GM21786 (cell line): ENCODE data around the gene MAN2A1.

Experiments
- ATAC-seq: cut with Tn5 transposase; IDR thresholded peaks from one replicate; pipeline ENCODE4 v1.9.1; 2021; ENCODE audit not compliant: unreplicated experiment

MAN2A1 gene

GRCh38 chr5:109678447-109678846 is 11.3 kb upstream of the MAN2A1 start:
- no peak for ATAC-seq

GRCh38 chr5:109681763-109682162 is 8.0 kb upstream of the MAN2A1 start:
- ATAC-seq: no peak

DNA sequence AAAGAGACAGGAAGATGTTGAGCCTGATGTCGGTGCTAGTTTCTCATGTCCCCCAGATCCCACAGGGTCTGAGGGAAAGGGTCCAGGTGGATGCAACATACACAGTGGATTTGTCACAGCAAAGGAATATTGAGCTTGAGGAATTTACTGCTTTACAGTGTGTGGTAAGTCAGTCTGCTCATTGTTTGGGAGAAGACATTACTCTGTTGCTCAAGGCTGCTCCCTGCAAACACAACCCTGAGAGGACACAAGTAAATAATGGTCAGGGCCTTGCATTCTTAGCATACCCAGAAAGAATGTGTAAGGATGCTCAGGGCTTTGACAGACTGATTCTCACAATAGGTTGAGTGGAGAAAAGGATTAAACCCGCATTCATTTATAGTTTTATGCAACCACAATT is 7.3 kb upstream of the MAN2A1 start:
- no peak for ATAC-seq

GRCh38 chr5:109685916-109686315 is 3.8 kb upstream of the MAN2A1 start:
- no peak for ATAC-seq

DNA sequence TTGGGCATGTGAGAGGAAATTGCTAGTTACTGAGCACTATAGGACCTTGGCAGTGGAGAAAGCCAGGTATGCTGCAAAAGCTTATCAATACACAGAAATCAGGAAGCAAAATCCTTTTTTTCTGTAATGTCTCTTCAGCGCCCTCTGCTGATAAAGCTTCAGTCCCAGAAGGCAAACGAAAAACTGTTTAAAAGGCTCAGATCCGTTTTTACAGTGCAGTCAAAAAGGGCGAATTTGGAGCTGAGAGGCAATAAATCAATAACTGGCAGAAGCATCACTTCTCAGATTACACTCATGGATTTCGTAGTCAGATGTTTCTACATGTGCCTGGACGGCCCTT is 1.1 kb upstream of the MAN2A1 start:
- no peak for ATAC-seq

- peak; percentile 71 for ATAC-seq
Measured at GRCh38 chr5:109688970-109689739, 572 bp upstream of the MAN2A1 start.

DNA sequence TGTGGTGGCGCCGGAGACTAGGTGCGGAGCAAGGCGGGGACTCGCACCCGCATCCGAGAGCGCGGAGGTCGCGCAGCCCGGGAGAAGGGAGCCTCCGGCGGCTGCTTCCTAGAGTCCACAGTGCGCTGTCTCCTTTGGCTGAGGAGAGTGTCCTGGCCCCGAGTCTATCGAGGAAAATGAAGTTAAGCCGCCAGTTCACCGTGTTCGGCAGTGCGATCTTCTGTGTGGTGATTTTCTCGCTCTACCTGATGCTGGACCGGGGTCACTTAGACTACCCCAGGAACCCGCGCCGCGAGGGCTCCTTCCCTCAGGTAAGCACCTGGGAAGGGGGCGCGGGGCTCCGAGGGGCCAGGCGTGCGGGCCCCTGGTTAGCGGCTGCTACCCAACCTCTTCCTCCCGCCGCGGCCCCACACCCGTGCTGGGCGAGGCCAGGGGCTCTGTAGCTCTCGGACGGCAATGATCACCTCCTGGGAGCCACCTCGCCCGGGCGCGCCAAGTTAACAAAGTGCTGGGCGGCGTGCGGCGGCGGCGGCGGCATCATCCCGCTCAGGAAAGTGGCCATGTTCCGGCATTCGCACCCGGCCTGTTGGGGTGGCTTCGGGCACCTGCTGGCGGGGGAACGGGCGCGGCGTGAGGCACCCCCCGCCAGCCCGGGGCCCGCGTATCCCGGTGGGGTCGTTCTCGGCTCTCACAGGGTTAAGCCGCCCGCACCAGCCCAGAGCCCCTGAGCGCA is 681 bp downstream of the MAN2A1 start:
- peak; percentile 1 for ATAC-seq

DNA sequence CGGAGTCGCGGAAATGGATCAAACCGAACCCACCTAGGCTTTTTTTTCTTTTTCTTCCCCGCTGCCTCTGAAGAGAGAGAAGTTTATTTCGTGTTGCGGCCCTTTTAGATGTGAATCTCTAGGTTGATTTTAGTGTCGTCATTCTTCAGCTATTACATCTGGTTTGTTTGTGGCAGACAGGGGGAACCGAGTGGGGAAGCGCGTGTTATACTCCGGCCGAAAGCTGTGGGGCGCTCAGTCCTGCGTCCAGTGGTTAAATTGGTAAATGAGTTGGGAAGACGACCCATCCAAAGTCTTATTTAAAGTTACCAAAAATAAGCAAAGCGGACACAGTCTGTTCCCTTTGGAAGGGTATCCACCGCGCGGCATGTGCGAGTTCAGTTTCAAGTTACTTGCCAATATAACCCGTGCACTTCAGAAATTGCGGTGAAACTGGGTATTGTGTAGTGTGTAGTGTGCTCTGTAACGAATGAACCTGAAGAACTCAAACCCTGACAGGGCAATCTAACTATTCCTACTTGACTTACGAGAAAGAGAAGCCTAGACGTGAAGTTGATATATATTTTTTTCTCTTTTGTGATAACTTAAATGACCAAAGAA is 1.3 kb downstream of the MAN2A1 start:
- peak; percentile 20 for ATAC-seq

GRCh38 chr5:109691996-109692395 is 2.3 kb downstream of the MAN2A1 start:
- ATAC-seq: no peak

DNA sequence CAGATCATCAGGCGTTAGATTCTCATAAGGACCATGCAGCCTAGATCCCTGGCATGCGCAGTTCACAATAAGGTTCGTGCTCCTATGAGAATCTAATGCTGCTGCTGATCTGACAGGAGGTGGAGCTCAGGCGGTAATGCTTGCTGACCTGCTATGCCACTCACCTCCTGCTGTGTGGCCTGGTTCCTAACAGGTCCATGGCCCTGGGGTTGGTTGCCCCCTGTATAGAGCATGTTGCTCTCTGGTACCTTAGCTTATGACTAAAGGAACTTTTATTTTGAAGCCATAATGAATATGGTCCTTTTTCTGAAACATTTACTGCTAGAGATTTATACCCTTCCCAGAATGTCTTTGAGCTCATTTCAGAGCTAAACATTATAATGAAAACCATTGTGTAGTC is 3.1 kb downstream of the MAN2A1 start:
- no peak for ATAC-seq

DNA sequence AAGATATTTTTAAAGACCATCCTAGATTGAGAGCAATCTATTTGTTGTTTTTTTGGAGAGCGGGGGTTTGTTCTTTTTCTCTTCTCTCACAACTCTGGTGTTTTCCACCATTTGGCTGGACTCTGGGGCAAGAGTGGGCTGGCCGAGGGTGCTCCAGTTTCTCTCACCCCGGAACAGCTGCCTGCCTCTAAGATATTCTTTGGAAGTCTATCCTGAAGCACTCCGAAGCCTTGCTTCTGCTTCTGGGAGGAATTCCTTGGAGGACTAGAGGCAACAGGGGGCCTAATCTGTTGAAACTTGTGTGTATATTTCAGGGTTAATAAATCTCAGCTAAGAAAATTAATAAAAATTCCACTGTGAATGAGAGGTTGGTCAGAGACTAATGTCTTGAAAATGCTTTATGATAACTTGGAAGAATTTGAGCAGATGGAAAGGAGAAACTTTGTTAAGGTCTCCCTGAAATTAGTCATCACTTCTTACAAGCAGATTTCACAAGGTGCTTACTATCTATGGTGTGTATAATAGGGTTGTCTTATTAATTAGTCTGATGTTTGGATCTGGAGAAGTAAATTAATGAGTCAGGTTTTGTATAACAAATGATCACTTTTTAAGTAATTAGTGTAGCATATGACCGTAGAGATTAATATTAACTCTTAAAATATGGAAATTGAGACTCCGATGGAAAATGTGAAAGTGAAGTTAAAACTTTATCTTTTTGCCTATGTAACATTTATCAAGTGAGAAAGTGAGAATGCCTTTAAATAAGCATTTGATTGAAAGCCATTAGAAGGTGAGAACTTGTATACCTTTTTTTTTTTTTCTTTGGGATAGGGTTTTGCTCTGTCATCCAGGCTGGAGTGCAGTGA is 4.0 kb downstream of the MAN2A1 start:
- no peak for ATAC-seq

GRCh38 chr5:109694451-109694891 is 4.7 kb downstream of the MAN2A1 start:
- no peak for ATAC-seq

GRCh38 chr5:109695005-109695926 is 5.5 kb downstream of the MAN2A1 start:
- ATAC-seq: peak; percentile 52

DNA sequence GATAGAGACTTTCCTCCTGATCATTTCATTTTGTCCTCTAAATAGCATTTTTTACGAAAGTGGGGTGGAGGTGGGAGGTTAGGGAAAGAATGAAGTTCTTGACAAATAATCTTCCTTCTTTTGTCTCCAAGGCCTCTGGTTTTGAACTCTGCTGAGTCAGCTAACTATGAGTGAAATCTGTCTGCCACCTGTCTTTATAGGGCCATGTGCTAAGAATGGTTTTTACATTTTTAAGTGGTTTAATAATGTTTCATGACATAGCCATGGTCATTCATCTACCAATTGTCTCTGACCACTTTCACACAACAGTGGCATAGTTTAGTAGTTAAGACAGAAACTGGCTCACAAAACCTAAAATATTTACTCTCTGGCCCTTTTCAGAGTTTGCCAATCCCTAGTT is 7.6 kb downstream of the MAN2A1 start:
- ATAC-seq: no peak

DNA sequence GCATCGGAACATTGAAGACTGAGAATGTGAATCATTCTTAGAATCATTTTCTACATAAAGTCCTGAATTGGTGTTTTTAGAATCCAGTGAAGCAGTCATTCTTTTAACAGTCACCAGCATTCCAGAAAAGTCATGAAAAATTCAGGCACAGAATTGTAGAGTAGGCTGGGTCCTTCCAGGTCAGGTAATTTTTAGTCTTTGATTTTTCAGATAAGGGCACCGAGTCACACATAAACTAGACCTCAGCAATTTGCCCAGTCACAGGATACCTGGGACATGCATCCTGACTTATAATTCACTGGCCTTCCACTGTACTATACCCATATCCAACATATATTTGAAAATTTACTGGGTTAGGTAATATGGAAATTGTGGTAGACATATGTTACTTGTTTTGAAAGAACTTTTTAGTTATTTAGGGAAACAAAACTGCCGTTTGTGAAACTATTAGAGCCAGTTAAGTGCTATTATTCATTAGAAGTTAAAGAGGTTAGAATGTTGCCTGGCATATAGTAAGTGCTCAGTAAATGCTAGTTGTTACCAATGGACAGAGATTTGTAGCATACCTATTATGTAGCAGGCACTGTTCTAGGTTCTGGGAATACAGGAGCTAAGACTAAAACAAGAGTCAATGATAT is 10.9 kb downstream of the MAN2A1 start:
- ATAC-seq: no peak

DNA sequence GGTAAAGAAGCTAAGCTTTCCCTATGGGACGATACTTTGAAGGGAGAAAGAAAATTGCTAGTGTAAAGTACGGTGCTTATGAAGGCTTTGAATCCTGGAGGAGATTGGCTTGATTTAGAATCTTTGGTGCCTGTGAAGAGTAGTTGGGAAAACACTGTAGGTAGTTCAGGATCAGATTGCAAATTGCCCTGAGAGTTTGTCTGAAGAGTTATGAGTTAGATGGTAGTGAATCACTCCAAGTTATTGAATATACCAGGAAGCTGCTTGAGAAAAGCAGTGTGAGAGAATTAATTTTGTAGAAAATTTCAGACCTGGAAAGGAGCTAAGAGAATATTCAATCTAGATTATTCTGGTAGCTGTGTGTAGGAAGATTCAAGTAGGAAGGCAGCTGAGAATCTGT is 11.5 kb downstream of the MAN2A1 start:
- no peak for ATAC-seq

DNA sequence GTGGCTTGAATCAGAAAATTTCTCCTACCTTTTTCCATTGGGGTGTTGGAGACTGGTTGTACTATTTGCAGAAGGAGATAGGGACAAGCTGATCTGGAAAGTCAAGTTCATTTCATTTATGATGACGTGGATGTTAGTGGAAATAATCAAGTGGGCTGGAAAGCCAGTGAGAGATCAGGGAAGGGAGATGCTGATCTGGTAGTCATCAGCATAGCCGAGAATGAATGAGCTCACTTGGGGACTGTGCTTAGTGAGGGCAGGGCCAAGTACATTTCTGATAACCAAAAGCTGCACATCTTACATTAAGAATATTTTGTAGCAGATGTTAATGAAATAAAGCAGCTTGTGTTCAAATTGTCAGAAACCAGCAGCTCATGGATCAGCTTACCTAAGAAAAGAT is 12.1 kb downstream of the MAN2A1 start:
- no peak for ATAC-seq

- ATAC-seq: no peak
Measured at GRCh38 chr5:109703166-109703565, 13.4 kb downstream of the MAN2A1 start.

- ATAC-seq: no peak
Measured at GRCh38 chr5:109703829-109704228, 14.1 kb downstream of the MAN2A1 start.
